Stromal cell of bone marrow (primary cell): ENCODE results near the gene LCE6A.
A peak's percentile ranks its signal among the peaks of the same experiment; 100 is the strongest.

Experiments
- DNase-seq: peaks from one replicate; pipeline ENCODE4 v3.0.0-alpha.2; 2012; ENCODE audit warnings: low read depth

LCE6A gene, protein sequence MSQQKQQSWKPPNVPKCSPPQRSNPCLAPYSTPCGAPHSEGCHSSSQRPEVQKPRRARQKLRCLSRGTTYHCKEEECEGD

DNA sequence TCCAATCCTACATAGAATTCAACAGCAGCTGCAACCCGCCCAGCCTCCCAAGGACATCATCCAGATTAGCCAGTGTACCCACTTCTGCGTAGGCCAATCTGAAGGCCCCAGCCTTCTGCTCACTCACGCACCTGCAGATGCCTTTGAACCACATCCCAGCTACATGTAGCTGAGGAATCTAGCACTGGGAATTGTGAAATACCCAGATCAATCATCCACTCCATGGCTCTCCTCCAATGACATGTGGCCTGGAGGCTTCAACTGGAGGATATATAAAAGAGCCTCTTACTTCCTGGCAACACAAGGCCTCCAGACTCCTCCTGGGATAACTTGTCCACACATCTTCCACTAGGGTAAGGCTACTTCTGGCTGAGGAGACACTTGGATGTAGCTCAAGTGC lies at the start of gene LCE6A:
Gene LCE6A (plus strand): TSS at position 301 of the 400 bp plus-strand sequence. CDS start 665 bp downstream, outside the sequence.
- no peak for DNase-seq

DNA sequence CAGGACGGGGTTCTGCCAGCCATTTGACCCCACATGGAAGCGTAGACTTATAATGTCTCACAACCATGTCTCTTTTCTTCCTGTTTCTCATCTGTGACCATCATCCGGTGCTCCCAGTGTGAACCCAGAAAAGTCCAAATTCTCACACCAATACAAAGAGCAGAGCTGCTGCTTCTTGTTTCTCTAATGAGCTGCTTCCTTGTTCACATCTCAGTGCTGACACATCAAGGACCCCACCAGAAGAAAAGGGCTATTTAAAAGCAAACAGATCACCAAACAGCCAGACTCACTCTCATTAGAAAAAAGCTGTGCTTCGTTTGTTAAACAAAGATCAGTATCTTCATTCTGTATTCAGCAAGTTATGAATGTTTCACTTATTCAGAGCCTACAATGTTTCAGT lies 47.0 kb upstream of the LCE6A start:
- no peak for DNase-seq

DNA sequence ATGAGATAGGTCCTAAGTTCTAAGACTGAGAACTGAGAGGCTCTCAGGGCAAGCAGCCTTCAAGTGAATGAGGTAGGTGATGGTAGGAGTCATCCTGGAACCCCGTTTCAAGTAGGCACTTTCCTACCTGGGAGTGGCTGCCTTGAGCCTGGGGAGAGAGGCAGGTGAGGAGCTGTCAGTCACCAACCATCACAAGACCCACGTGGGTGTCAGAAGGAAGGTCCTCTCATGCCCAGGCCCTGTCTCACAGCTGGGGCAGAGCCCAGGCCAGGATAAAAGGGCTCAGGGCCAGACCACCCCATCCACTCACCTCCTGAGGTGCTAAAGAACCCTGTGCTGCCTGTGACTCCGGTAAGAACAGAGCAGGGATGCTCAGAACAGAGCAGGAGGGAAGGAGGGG lies 46.2 kb upstream of the LCE6A start, which contains the start of gene LCE1D:
Gene LCE1D (plus strand): TSS at position 301 of the 400 bp plus-strand sequence. CDS start 1,074 bp downstream, outside the sequence.
- DNase-seq: no peak

DNA sequence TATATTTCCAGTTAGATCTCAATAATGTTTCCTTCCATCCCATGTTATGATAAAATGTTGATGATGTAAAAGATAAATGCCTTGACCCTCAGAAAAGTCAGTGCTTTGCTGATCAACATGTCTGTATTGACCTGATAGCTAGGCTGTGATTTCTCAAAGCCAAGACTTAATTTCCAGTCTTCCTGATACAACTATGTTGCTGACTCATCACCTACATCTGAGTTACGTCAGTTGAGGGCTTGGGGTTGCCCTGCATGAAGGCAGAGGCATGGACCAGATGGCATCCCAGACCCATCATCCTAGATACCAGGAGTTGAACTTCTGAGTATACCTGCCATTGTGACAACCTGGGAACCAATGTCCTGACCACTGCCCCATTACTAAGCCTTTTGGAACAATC lies 41.3 kb upstream of the LCE6A start:
- no peak for DNase-seq

DNA sequence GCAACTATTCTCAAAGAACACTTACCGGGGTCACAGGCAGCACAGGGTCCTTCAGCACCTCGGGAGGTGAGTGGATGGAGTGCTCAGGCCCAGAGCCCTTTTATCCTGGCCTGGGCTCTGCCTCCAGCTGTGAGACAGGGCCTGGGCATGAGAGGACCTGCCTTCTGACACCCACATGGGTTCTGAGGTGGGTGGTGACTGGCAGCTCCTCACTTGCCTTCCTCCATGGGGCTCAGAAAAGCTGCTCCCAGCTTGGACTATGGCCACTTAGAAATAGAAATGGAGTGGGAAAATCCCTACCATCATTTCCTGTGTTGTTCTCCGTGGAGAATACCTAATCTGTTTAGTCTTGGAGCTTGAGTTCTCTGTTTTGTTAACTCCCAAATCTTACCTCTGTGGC lies 36.1 kb upstream of the LCE6A start, which contains the start of gene LCE1C:
Gene LCE1C (minus strand): TSS at position 76 of the 400 bp plus-strand sequence. CDS start 1,173 bp downstream, outside the sequence.
- DNase-seq: no peak

DNA sequence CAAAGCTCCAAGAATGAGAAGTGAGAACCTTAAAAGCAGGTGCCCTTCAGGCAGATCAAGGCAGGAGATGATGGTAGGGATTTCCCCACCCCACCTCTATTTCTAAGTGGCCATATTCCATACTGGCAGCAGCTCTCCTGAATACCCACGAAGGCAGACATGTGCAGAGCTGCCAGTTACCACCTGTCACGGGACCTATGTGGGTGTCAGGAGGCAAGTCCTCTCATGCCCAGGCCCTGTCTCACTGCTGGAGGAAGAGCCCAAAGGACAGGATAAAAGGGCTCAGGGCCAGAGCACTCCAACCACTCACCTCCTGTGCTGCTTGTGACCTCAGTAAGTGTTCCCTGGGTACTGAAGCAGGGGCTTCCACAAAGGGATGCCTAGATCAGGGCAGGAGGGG lies 31.6 kb upstream of the LCE6A start:
- no peak for DNase-seq

DNA sequence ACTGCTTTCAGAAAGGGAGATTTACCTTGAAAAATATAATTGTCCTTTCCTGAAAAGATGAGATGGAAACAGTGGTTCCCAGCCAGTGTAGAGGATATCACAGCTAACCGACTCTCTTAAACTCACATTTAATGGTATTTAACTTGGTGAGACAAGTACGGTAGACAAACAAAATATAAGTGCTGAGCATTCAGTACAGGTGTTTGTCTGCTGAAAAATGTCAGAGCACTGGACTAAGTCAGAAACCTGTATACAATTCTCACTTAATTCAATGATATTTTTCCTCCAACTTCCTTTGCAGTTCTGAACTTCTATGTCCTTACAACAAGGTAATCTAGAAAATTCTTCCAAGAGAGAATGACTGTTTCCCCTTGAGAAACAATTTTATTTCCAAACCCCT lies 31.0 kb upstream of the LCE6A start, which contains the start of gene LCE1B:
Gene LCE1B (plus strand): TSS at position 301 of the 400 bp plus-strand sequence. CDS start 476 bp downstream, outside the sequence.
- no peak for DNase-seq

DNA sequence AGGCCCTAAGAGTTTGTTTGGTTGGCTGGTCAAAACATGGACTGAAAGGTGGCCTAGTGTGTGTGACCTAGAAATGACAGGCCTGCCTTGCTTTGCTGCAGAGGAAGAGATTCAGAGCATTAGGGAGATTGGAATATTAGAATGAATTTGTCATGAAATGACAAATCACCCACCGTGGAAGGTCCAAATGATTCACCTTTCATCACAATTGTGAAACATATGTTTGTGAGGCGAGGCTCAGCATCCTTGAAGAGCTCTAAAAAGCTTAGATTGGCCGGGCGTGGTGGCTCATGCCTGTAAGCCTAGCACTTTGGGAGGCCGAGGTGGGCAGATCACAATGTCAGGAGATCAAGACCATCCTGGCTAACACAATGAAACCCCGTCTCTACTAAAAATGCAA lies 25.3 kb upstream of the LCE6A start:
- no peak for DNase-seq

DNA sequence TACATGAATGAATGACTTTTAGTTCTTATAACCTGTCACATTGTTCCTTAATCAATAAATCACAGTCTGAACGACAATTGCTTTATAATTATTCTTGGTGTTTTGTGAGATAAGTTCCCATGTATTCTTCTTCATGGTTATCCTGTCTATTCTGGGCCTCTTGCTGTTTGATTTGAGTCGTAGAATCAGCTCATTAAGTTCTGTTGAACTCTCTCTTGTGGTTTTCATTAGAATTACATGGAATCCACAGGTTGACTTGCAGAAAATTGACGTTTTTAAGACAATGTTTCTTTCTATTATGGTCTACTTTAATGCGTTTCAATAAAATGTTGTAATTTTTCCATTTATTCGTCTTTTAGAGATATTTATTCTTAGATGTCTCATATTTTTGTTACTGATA lies 19.4 kb upstream of the LCE6A start:
- no peak for DNase-seq

DNA sequence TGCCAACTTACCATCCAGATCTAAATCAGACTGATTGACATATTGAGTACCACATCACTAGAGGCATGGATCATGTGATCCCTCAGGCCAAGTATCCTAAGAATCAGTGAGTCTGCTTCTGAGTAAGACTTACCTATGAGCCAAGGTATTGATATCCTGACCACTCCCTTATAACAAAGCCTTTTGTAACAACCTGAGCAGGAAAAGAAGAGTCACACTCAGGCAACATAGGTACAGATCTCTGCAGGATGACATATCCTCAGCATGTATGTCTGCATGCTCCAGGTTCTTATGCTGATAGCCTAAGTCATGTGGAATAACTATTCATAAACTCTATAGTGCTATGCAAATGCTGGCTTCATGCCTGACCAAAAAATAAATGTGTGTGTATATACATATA lies 17.7 kb upstream of the LCE6A start:
- no peak for DNase-seq

DNA sequence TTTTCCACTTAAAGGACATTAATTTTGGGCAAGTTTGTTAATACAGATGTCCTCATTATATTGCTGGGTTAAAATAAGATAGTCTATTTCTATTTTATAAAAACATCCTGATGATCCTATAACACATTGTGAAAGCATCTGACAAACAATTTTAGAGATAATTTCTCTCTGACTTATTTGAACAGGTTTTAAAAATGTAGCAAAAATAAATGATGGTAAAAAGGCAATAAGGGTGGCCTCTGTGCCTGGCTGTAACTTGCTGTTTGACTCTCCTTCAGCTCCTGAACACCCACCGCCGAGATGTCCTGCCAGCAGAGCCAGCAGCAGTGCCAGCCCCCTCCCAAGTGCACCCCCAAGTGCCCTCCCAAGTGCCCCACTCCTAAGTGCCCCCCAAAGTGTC lies 15.5 kb upstream of the LCE6A start, which contains the start of gene LCE1A:
Gene LCE1A (plus strand): TSS at position 301 of the 400 bp plus-strand sequence. CDS start 0 bp downstream, at position 301.
- DNase-seq: no peak

DNA sequence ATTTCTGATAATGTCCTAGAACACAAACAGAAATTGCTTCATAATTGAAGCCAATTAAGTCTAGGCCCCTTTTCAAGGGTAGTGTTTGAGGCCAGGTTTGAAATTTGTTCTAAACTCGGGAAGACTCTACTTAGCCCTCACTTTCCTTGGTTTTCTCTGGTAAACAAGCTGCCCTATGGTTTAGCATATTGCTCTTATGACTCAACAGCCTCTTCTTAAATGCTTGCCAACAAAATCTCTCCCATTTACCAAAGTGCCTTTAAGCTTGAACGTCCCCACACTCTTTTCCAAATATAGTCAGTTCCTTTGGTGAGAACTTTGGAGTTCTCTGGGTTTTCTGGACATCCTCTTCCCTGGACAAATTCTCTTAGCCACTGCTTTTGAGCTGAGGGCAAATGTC lies 5.8 kb upstream of the LCE6A start:
- no peak for DNase-seq

DNA sequence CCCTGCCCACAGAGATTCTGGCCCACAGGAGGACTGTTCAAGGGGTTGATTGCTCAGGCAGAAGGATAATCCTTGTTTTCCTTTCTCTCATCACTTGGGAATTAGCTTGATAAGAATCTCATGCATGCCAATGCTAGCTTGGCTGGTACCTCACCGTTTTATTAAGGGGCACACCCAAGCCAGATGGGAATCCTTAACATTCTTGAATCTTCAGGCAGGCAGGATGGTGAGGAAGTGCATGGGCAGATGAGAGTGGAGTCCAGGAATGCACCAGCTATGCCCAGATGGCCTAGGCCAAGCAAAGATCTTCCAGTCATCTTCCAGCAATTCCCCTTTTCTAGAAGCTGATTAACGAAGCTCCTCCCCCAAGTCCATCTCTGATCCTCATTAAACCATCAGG lies 13.0 kb downstream of the LCE6A start:
- no peak for DNase-seq

DNA sequence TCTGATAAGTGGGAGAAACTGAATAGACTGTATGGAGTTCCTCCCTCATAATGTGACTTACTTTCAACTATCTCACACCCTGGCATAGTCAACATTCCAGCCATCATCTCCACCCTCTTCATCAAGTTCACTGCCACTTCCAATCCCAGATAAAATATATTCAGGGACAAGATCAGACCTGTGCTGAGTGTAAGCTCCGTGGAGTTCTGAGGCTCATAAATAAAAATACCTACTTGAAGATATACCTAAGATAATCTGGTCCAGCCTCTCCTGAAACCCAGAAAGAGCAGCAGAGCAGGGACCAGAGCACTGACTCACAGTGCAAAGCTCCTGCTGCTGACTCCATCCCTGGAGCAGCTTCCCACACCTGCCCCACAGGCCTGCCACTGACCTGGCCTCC lies 15.4 kb downstream of the LCE6A start:
- no peak for DNase-seq

DNA sequence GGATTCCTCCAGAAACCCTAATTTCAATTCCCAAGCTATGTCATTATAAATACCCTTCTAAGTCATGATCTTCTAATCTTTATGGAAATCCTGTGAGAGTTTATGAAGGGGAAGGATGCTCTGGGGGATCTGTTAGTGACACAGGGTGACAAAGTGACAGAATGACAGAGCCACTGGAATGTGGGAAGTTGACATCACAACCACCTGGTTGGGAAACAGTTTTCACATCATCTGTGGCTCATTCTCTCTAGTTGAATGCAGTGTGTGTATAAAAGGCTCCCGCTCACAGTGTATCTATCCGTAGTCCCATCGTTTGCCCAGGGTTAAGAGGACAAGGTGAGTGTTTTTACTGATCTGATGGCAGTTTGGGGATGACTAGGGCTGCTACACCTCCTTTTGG lies 17.0 kb downstream of the LCE6A start, which contains the start of gene LCE7A:
Gene LCE7A (plus strand): TSS at position 301 of the 400 bp plus-strand sequence. CDS start 702 bp downstream, outside the sequence.
- DNase-seq: no peak

DNA sequence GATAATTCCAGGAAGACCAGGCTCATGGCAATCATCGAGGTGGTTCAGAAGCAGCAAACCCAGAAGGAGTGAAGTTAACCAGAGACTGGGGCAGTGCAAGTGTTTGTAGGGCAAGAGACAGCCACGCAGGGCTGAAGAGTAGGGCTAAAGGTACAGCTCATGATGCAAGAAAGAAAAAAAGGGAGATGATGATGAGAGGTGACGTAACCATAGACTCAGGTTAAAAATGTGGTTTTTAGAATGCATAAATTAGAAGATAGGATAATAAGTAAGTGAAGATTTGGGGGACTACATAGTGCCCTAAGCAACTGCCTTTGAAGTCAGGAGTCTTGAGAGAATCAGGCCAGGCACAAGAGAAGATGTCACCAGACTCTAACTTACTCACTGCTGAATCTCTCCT lies 17.5 kb downstream of the LCE6A start:
- DNase-seq: no peak

DNA sequence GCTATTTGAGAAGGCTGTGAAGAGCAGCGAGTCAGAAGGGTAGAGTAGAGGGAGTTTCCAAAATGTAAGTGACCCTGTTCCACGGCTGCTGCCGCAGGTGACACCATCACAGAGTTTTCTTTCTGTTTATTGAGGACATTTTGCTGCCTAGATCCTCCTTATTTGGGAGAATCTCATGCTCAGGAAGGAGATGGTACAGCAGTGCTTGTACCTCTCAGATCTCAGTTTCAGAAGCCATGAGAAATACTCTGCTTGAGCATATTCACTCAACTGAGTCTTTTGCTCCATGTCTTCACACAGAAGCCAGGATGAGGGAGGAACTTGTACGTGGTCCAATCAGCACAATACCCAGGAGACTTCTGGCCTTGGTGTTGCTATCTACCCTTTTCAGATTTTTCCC lies 18.7 kb downstream of the LCE6A start:
- no peak for DNase-seq

DNA sequence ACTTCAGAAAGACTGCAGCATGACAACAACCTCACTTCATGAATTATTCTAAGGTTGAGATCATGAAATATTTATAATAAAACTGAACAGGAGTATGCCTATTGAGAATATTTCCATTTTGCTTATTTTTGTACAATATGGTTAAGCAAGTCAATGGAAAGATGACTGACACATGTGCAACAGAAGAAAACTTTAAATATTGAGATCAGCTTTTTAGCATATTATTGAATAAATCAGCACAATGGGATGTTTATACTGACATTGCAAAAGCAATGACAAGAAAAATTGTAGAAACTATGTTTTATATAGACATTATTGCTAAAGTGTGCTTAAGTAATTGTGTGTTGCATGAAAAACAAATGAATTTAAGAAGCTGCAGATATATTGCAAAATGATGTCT lies 21.8 kb downstream of the LCE6A start:
- DNase-seq: no peak

DNA sequence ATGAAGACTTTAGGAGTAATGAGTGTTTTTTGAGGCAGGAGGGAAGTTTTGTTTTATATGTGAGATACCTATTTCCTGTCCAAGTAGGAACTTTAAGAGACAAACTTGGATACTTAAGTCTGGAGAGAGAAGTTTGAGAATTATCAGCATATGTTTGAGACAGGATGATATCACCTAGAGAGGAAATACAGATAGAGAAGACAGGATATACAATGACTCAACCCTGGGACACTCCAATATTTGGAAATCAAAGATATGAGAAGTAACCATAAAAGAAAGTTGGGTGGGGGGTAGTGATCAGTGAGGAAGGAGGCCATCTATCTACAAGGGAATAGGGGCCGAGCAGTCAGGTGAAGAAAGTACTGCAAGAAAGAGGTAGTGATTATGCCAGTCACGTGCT lies 23.7 kb downstream of the LCE6A start:
- DNase-seq: no peak

DNA sequence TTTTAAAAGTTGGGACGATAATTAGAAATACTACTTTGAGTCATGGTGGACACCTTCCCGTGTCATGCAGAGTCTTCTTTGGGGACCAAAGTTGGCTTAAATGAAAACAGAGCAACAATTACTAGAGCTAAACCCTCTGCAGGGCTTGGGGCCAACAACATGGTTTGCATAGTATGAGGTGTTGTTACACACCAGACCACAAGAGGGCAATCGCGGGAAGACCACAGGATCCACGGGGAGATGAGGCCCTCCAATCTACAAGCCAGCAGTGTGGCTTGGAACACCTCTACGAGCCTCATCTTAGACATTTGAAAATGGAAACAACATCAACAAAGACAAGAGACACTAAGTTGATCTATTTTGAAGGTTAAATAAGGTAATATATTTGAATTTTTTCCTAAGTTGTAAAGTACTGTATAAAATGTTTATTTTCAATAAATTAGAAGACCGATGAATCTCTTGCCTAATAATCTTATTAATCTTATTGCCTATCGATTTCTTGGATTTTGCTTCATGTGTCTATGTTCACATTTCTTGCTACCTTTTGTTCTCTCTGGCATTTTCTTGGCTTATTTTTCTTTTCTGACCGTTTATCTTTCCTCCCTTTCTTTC lies 27.3 kb downstream of the LCE6A start:
- peak; percentile 51 for DNase-seq

DNA sequence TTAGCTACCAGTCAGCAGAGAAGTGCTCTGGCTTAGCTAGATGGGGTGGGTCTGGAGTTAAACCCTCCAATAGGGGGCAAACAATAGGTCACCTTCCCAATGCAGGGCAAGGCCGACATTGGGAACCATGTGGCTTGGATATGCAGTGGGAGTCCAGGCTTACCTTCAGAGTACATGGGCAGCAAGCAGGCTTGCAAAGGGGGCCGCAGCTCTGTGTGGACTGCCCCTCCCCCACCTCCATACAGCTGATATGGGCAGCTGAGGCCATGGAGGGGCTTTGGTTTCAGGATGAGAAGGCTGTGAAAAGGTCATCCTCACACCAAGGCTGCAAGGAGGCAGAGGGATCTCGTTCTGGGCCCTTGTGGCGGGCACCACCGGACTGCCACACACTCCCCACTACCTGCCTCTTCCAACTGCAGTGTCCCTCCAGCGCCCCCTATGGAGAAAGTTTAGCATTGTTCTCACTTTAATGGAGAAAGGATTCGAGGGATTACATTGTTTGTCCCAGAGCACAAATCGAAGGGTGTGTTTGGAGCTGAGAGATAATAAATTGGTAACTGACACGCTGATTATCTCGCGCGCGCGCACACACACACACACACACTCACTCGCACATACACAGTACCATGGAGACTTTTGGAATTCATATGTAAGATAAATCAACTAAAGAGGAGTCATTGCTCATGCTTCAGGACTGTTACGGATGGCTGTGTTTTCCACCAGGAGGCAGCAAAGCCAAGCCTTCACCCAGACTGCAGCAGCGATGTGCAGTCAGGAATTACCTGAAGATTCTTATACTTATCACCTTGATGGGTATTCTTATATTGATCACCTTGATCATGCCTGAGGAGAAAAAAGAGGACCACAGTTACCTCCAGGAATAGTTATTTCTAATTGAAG lies 28.4 kb downstream of the LCE6A start:
- peak; percentile 20 for DNase-seq

DNA sequence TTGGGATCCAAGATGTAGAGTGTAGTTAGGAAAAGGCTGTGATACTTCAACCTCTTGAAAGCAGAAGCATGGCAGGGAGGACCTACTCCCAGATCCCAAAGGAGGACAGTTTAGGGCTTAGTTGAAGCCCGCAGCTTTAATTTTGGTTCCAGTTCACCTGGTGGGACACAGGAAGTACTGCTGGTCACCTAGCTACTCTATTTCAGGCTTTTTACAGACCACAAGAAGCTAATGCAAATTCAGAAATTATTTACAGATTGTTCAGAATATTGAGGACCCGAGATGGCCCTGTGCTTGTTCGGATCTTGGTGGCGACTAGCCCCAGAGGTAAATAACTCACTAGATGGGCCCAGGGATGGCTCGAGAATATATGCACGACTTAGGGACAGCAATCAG lies 29.1 kb downstream of the LCE6A start:
- no peak for DNase-seq

DNA sequence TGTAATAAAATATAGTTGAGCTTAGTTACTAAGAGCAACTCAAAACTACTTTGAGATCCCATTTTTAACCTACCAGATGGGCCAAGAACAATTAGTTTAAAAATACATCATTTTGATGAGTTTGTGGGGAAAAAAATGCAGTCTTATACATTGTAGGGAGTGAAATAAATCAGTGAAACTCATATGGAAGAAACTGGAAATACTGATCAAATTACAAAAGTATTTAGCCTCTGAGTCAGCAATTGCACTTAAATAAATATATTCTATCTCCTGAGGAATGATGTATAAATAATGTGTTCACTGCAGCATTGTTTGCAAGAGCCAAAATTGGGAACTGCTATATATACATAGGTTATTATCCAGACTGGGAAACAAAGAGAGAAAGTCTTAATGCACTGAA lies 30.8 kb downstream of the LCE6A start:
- no peak for DNase-seq
